HEK293 (cell line): Measurements from ENCODE around the gene HOXB13.

Experiments used
- CTCF ChIP-seq: fragments of 450-650 bp; formaldehyde crosslinking; IDR thresholded peaks from 2 replicates; pipeline ENCODE4 v1.5.1; 2016; ENCODE audit warnings: missing biosample characterization, missing genetic modification characterization
- SP2 ChIP-seq: fragments of 450-650 bp; formaldehyde crosslinking; IDR thresholded peaks from 2 replicates; pipeline ENCODE4 v1.5.1; 2016; ENCODE audit warnings: missing biosample characterization, missing genetic modification characterization

GRCh38 chr17:48720266-48721008 lies 8.1 kb downstream of the HOXB13 start:
- TF ChIP-seq SP2 (tag by site-specific recombination) (no peak), CTCF (no peak)
